ENCODE measurements around the gene MED12L. TPM values are rescaled to one million over a fixed set of nuclear protein-coding genes. Genes with fewer than 3 reads are reported as not detected.
"Not testable (repeated sequence)": the region's sequence is repeated elsewhere in the genome, so short reads cannot be mapped to it uniquely, and the experiment has no call there.

The MED12L gene
- total and polyA plus RNA-seq, 3 experiments from 2014 or later = 0.02 to 1.8 (median 1.7) TPM

- CTCF ChIA-PET = interaction anchor here (0.8 to 8.5 kb wide), 18 partner anchors 12 to 99 kb away, joined by 3 to 99 read pairs (median 6); partner anchors contain the start of gene P2RY14
- H3K36me3 ChIP-seq (ENCODE audit: insufficient read depth, low read length) = no peaks in the 10 kb centered on the region
- Mint-ChIP-seq H3K4me3 (no peak overlapping the region), H3K27me3 (peaks cover 0 to 2% of the 10 kb centered on the region in 2 donors), H3K27ac (peak overlapping the region in 7 of 8 donors; percentile 12 to 98 (median 64)), H3K36me3 (no peaks in the 10 kb centered on the region), H3K9me3 (no peaks in the 10 kb centered on the region), H3K4me1 (peaks cover 46 to 68% (median 46%) of the 10 kb centered on the region in 3 donors)
- no peak overlapping the region for H3K27ac ChIP-seq (ENCODE audit: low read depth, low read length)
- POLR2A ChIA-PET = no interaction called here
- no peak for DNase-seq
- H3K4me1 ChIP-seq (ENCODE audit: insufficient read depth, low read length) = peaks cover 34% of the 10 kb centered on the region
- H3K27me3 ChIP-seq (ENCODE audit: insufficient read depth, low read length, poor library complexity, severe bottlenecking) = no peaks in the 10 kb centered on the region
- H3K9me3 ChIP-seq (ENCODE audit: low read length) = no peaks in the 10 kb centered on the region
- H3K4me3 ChIP-seq (ENCODE audit: low read length) = no peak overlapping the region
Observed at GRCh38 chr3:151228666-151229040, 143.2 kb downstream of the MED12L start.

GRCh38 chr3:151230646-151231045, 145.2 kb downstream of the MED12L start:
- Mint-ChIP-seq H3K36me3 (no peaks in the 10 kb centered on the region), H3K4me3 (peak overlapping the region in 6 of 7 donors; percentile 2 to 69 (median 48)), H3K27ac (peak overlapping the region; percentile 13 to 97 (median 63)), H3K9me3 (no peaks in the 10 kb centered on the region), H3K4me1 (peaks cover 32 to 64% (median 35%) of the 10 kb centered on the region in 3 donors), H3K27me3 (no peaks in the 10 kb centered on the region)
- Histone ChIP-seq H3K4me1 (ENCODE audit: insufficient read depth, low read length) (peaks cover 34% of the 10 kb centered on the region), H3K36me3 (ENCODE audit: insufficient read depth, low read length) (no peaks in the 10 kb centered on the region), H3K27me3 (ENCODE audit: insufficient read depth, low read length, poor library complexity, severe bottlenecking) (no peaks in the 10 kb centered on the region), H3K9me3 (ENCODE audit: low read length) (no peaks in the 10 kb centered on the region), H3K27ac (ENCODE audit: low read depth, low read length) (no peak overlapping the region), H3K4me3 (ENCODE audit: low read length) (no peak overlapping the region)
- ChIA-PET POLR2A (interaction anchor here (0.7 kb wide), 2 partner anchors 10 to 56 kb away, joined by 3 to 10 read pairs; no protein-coding TSS in a partner anchor), CTCF (interaction anchor here (0.6 to 8.5 kb wide), 4 partner anchors 34 to 97 kb away, joined by 3 to 99 read pairs (median 28); partner anchors contain the start of gene P2RY14)
- no peak for DNase-seq

GRCh38 chr3:151232403-151232802, 146.9 kb downstream of the MED12L start:
- not testable (repeated sequence) for DNase-seq

DNA sequence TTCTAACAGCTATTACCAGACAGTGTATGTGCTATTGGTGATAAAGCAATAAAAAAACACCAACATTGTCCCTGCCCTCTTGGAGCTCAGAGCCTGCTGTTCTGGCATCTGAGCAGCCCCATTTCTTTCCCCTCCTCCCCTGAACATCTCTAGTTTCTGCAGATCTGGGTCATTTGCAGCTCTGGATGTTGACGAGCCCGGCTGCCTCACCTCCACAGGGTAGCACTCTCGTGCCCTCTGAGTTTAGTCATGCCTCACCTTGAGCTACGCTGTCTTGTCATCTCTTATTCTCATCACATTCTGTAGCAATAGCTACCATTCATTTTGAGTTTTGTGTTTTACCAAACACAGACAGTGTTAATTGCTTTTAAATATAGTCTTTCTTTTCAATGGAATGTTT, 147.5 kb downstream of the MED12L start:
- no peaks in the 10 kb centered on the region for H3K27me3 Mint-ChIP-seq
- Histone ChIP-seq H3K27me3 (ENCODE audit: insufficient read depth, low read length, poor library complexity, severe bottlenecking) (no peaks in the 10 kb centered on the region), H3K4me1 (ENCODE audit: insufficient read depth, low read length) (peaks cover 19% of the 10 kb centered on the region), H3K36me3 (ENCODE audit: insufficient read depth, low read length) (no peaks in the 10 kb centered on the region), H3K4me3 (ENCODE audit: low read length) (no peak overlapping the region), H3K9me3 (ENCODE audit: low read length) (no peaks in the 10 kb centered on the region), H3K27ac (ENCODE audit: low read depth, low read length) (no peak overlapping the region)
- peak overlapping the region in 1 of 7 donors; percentile 5 for H3K4me3 Mint-ChIP-seq
- CTCF ChIA-PET = interaction anchor here (0.6 to 1.3 kb wide), 2 partner anchors 50 to 65 kb away, joined by 3 to 5 read pairs; no protein-coding TSS in a partner anchor
- no peaks in the 10 kb centered on the region for H3K36me3 Mint-ChIP-seq
- H3K27ac Mint-ChIP-seq = peak overlapping the region in 4 of 8 donors; percentile 21 to 85 (median 59)
- H3K4me1 Mint-ChIP-seq = peaks cover 19 to 44% (median 23%) of the 10 kb centered on the region in 3 donors
- H3K9me3 Mint-ChIP-seq = no peaks in the 10 kb centered on the region
- DNase-seq = no peak
- POLR2A ChIA-PET = no interaction called here

More at GRCh38 chr3:151232403-151232802, 146.9 kb downstream of the MED12L start:
- H3K27ac Mint-ChIP-seq = peak overlapping the region in 3 of 8 donors; percentile 42 to 85 (median 83)
- CTCF ChIA-PET = interaction anchor here (1.3 kb wide), 1 partner anchor 50 kb away, joined by 5 read pairs; no protein-coding TSS in a partner anchor
- peaks cover 25 to 49% (median 29%) of the 10 kb centered on the region in 3 donors for H3K4me1 Mint-ChIP-seq
- H3K36me3 Mint-ChIP-seq; H3K9me3 ChIP-seq (ENCODE audit: low read length); H3K36me3 ChIP-seq (ENCODE audit: insufficient read depth, low read length); POLR2A ChIA-PET; H3K9me3 Mint-ChIP-seq; H3K27me3 ChIP-seq (ENCODE audit: insufficient read depth, low read length, poor library complexity, severe bottlenecking); H3K4me3 Mint-ChIP-seq; H3K4me3 ChIP-seq (ENCODE audit: low read length); H3K27ac ChIP-seq (ENCODE audit: low read depth, low read length); H3K27me3 Mint-ChIP-seq: not testable (repeated sequence)
- peaks cover 24% of the 10 kb centered on the region for H3K4me1 ChIP-seq (ENCODE audit: insufficient read depth, low read length)

- POLR2A ChIA-PET = no interaction called here
- H3K27me3 Mint-ChIP-seq = no peaks in the 10 kb centered on the region
- H3K36me3 Mint-ChIP-seq = no peaks in the 10 kb centered on the region
- H3K9me3 ChIP-seq (ENCODE audit: low read length) = no peaks in the 10 kb centered on the region
- peaks cover 12 to 41% (median 16%) of the 10 kb centered on the region in 3 donors for H3K4me1 Mint-ChIP-seq
- peak overlapping the region in 2 of 7 donors; percentile 33 to 62 for H3K4me3 Mint-ChIP-seq
- H3K4me3 ChIP-seq (ENCODE audit: low read length) = no peak overlapping the region
- H3K9me3 Mint-ChIP-seq = no peaks in the 10 kb centered on the region
- peaks cover 10% of the 10 kb centered on the region for H3K4me1 ChIP-seq (ENCODE audit: insufficient read depth, low read length)
- H3K36me3 ChIP-seq (ENCODE audit: insufficient read depth, low read length) = no peaks in the 10 kb centered on the region
- H3K27ac ChIP-seq (ENCODE audit: low read depth, low read length) = no peak overlapping the region
- H3K27ac Mint-ChIP-seq = peak overlapping the region in 6 of 8 donors; percentile 4 to 79 (median 28)
- no peaks in the 10 kb centered on the region for H3K27me3 ChIP-seq (ENCODE audit: insufficient read depth, low read length, poor library complexity, severe bottlenecking)
- DNase-seq = no peak
- CTCF ChIA-PET = interaction anchor here (0.8 to 1.9 kb wide), 3 partner anchors 48 to 68 kb away, joined by 3 to 9 read pairs (median 5); no protein-coding TSS in a partner anchor
Observed at GRCh38 chr3:151234825-151235224, 149.4 kb downstream of the MED12L start.

DNA sequence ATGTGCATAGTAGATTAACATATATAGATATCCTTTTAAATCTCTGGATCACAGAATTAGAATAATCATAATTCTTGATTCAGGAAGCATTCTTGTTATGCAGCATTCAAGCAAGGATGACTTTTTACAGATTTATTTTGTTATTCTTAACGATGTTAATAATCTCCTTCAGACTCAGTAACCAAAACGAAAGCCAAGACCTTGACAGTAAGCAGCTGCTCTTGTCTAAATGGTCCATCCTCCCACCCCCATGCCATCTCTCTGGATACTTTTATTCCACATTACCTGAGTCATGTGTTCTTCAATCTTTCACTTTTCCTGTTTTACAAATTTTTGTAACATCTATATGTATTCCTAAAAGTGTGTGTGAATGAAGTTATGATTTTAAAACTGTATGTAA, 150.9 kb downstream of the MED12L start:
- Histone ChIP-seq H3K27me3 (ENCODE audit: insufficient read depth, low read length, poor library complexity, severe bottlenecking) (no peaks in the 10 kb centered on the region), H3K9me3 (ENCODE audit: low read length) (no peaks in the 10 kb centered on the region), H3K36me3 (ENCODE audit: insufficient read depth, low read length) (no peaks in the 10 kb centered on the region), H3K27ac (ENCODE audit: low read depth, low read length) (no peak overlapping the region), H3K4me1 (ENCODE audit: insufficient read depth, low read length) (peaks cover under 1% of the 10 kb centered on the region), H3K4me3 (ENCODE audit: low read length) (no peak overlapping the region)
- H3K36me3 Mint-ChIP-seq = no peaks in the 10 kb centered on the region
- no peak overlapping the region for H3K4me3 Mint-ChIP-seq
- peak overlapping the region in 1 of 8 donors; percentile 24 for H3K27ac Mint-ChIP-seq
- peaks cover 5 to 38% (median 6%) of the 10 kb centered on the region in 3 donors for H3K4me1 Mint-ChIP-seq
- no peaks in the 10 kb centered on the region for H3K27me3 Mint-ChIP-seq
- no peak for DNase-seq
- no peaks in the 10 kb centered on the region for H3K9me3 Mint-ChIP-seq
- POLR2A ChIA-PET = no interaction called here
- CTCF ChIA-PET = interaction anchor here (1.4 kb wide), 1 partner anchor 68 kb away, joined by 5 read pairs; no protein-coding TSS in a partner anchor

DNA sequence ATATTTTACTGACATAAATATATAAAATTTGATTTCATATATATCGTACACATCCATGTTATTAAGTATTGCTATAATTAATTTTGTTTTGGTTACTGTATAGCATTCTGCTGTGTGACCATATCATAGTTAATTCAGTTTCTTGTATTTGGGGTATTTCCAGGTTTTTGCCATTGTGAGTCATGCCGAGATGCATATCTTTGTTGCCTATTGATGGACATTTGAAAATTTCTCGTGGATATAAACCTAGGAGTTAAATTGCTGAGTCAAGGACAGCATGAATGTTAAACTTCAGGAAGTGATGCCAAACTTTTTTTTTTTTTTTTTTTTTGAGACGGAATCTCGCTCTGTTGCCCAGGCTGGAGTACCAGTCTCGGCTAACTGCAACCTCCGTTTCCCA, 151.3 kb downstream of the MED12L start:
- H3K9me3 Mint-ChIP-seq = no peaks in the 10 kb centered on the region
- H3K36me3 Mint-ChIP-seq = no peaks in the 10 kb centered on the region
- ChIA-PET POLR2A (no interaction called here), CTCF (interaction anchor here (1.4 kb wide), 1 partner anchor 69 kb away, joined by 5 read pairs; no protein-coding TSS in a partner anchor)
- H3K4me1 Mint-ChIP-seq = peaks cover 5 to 34% (median 5%) of the 10 kb centered on the region in 3 donors
- Histone ChIP-seq H3K9me3 (ENCODE audit: low read length) (no peaks in the 10 kb centered on the region), H3K4me3 (ENCODE audit: low read length) (no peak overlapping the region), H3K27me3 (ENCODE audit: insufficient read depth, low read length, poor library complexity, severe bottlenecking) (no peaks in the 10 kb centered on the region), H3K27ac (ENCODE audit: low read depth, low read length) (no peak overlapping the region), H3K4me1 (ENCODE audit: insufficient read depth, low read length) (no peaks in the 10 kb centered on the region), H3K36me3 (ENCODE audit: insufficient read depth, low read length) (no peaks in the 10 kb centered on the region)
- no peak overlapping the region for H3K27ac Mint-ChIP-seq
- no peak overlapping the region for H3K4me3 Mint-ChIP-seq
- no peak for DNase-seq
- no peaks in the 10 kb centered on the region for H3K27me3 Mint-ChIP-seq

DNA sequence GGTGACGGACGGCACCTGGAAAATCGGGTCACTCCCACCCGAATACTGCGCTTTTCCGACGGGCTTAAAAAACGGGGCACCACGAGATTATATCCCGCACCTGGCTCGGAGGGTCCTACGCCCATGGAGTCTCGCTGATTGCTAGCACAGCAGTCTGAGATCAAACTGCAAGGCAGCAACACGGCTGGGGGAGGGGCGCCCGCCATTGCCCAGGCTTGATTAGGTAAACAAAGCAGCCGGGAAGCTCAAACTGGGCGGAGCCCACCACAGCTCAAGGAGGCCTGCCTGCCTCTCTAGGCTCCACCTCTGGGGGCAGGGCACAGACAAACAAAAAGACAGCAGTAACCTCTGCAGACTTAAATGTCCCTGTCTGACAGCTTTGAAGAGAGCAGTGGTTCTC, 156.5 kb downstream of the MED12L start:
- H3K9me3 Mint-ChIP-seq; H3K36me3 Mint-ChIP-seq; H3K4me3 ChIP-seq (ENCODE audit: low read length); H3K4me3 Mint-ChIP-seq; CTCF ChIA-PET; H3K4me1 ChIP-seq (ENCODE audit: insufficient read depth, low read length); DNase-seq; H3K27me3 Mint-ChIP-seq; POLR2A ChIA-PET; H3K36me3 ChIP-seq (ENCODE audit: insufficient read depth, low read length); H3K9me3 ChIP-seq (ENCODE audit: low read length); H3K27me3 ChIP-seq (ENCODE audit: insufficient read depth, low read length, poor library complexity, severe bottlenecking); H3K27ac ChIP-seq (ENCODE audit: low read depth, low read length); H3K27ac Mint-ChIP-seq: not testable (repeated sequence)
- H3K4me1 Mint-ChIP-seq = peaks cover 1 to 15% (median 5%) of the 10 kb centered on the region in 3 donors
